Measurements from ENCODE around the gene OSBPL1A.

DNA sequence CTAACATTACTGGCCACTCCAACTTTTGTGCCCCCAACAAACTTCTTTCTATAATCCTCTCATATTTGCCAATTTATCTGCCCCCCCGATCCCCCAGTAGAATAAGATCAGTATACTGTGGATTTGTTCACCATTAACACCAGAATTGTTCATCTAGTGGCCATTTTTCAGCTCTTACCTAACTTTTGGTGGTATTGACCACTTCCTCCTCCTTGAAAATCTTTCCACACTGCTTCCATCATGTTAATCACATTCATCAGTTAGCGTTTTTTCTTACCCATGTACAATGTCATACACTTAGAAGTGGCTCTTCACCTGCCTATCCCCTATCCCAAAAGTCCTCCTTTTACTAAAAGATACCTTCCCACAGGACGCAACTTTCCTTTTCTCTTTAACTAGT lies 35.0 kb upstream of the OSBPL1A start:
- TF ChIP-seq, protein P1, sequence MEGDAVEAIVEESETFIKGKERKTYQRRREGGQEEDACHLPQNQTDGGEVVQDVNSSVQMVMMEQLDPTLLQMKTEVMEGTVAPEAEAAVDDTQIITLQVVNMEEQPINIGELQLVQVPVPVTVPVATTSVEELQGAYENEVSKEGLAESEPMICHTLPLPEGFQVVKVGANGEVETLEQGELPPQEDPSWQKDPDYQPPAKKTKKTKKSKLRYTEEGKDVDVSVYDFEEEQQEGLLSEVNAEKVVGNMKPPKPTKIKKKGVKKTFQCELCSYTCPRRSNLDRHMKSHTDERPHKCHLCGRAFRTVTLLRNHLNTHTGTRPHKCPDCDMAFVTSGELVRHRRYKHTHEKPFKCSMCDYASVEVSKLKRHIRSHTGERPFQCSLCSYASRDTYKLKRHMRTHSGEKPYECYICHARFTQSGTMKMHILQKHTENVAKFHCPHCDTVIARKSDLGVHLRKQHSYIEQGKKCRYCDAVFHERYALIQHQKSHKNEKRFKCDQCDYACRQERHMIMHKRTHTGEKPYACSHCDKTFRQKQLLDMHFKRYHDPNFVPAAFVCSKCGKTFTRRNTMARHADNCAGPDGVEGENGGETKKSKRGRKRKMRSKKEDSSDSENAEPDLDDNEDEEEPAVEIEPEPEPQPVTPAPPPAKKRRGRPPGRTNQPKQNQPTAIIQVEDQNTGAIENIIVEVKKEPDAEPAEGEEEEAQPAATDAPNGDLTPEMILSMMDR (IDR thresholded peaks at IDR 0.05 in 4 of 5, conservative IDR thresholded peaks at IDR 0.05 in 1 of 5) = no peak
- TF ChIP-seq POLR2A (IDR thresholded peaks at IDR 0.05) = no peak
